Head of caudate nucleus (tissue), 42 donors: ENCODE data around the gene ANXA3.

Source experiments
- DNase-seq, 42 donors: peaks; one replicate each; pipeline versions ENCODE4 v3.0.0 to v3.0.0-alpha.2; 2020 to 2021; ENCODE audit warnings: mixed read lengths in 7 of 42
- intact Hi-C: fragments of 100-400 bp; cut with DNase I; formaldehyde crosslinking; loops from one replicate; pipeline ENCODE4 v1.15.0; 2022

The ANXA3 gene

GRCh38 chr4:78653655-78654054, 102.1 kb downstream of the ANXA3 start:
- DNase-seq = no peak
- intact Hi-C loops = no loop called here

DNA sequence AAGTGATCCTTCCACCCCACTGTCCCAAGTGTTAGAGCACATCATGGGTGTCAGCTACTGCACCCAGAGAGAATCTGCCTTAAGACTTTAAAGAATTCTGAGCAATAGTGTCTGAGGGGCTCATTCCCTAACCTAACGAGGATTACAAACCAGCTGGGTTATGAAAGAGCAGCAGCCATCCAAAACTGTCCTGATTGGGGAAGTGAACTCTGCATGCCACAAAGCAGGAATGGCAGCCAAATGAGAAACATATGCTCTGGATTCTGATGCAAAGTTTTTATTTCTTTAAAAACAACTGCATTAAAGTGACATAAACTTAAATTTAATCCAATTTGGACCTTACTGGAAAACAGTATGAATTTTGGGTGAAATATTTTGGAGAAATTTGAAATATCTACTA, 103.2 kb downstream of the ANXA3 start:
- DNase-seq = no peak
- intact Hi-C loops = no loop called here

DNA sequence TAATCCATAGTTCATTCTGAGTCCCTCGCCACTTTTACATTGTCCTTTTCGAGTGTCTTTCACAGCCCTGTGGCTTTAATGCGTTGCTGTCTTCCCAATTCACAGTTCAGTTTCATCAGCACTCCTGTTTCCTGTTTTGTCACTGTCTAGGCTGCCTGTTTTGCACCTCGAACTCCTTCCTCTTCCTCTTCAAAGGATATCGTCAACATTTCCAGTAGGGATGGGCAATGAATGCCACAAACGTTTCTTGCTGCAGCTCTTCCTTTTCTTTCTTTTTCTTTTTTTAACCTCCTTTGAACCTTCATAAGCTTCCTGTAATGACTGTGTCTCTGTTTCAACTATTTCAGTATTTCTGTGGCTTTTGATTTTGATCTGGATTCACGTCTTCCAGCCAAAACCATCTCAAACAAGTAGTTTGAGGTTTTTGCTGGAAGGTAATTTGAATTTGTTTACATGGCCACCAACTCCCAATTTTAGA, 105.4 kb downstream of the ANXA3 start:
- intact Hi-C loops = no loop called here
- peak in 4 of 42 donors; percentile 8 to 32 (median 22) for DNase-seq

DNA sequence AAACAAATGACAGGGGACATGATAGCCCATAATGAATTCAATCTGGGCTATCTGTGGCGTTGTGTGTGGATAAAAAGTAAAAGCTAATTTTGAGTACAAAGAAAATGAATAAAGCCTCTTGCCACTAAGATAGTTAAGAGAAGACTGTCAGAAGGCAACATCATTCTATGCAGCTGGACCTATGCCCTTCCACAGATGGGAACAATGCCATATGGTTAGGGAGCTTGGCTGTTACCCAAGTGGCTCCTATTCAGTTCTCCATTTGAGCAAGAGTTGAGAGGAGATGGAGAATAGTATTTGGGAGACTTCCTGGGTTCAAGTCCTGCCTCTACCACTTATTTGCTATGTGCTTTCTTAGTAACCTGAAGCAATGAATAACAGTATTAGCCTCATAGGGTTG, 107.7 kb downstream of the ANXA3 start:
- intact Hi-C loops = no loop called here
- peak in 2 of 42 donors; percentile 14 to 36 for DNase-seq

DNA sequence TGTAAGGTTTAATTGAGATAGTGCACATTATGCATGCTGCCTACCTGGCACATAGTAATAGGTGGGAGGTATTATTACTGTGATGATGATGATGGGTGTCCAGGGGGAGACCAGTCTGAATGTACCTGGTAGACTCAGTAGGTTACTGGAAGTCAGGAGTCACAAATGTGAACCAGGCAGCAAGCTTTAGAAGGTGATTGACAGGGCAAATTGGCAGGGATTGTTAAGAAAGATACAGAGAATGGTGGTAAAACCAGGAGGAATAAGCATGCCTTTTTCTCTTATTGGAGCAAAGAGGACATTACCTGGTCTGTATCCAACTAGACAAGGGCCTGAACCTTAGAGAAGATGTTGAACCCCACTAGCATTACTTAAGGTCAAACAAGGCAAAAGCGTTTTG, 108.1 kb downstream of the ANXA3 start:
- intact Hi-C loops = no loop called here
- no peak for DNase-seq
